Measurements from ENCODE around the gene LPIN3. TPM values are rescaled to one million over a fixed set of nuclear protein-coding genes. Genes with fewer than 3 reads are reported as not detected.

The LPIN3 gene
- total and polyA plus RNA-seq, 2 experiments from 2014 or later = 6.1 to 9.7 TPM

- H3K9me3 Mint-ChIP-seq = peaks cover 17% of the 10 kb centered on the region
- H3K27me3 ChIP-seq (ENCODE audit: insufficient read depth) = peaks cover 56% of the 10 kb centered on the region
- H3K4me3 Mint-ChIP-seq = peak overlapping the region; percentile 80
- H3K36me3 Mint-ChIP-seq (ENCODE audit: low read depth) = peaks cover 11% of the 10 kb centered on the region
- no peak overlapping the region for H3K27ac Mint-ChIP-seq
- peaks cover 36% of the 10 kb centered on the region for H3K27me3 Mint-ChIP-seq (ENCODE audit: insufficient read depth, low read depth, poor library complexity)
- H3K79me2 ChIP-seq (replicated peaks; ENCODE audit: insufficient read depth) = no peaks in the 10 kb centered on the region
- peaks cover 7% of the 10 kb centered on the region; the same call in 1 of the 2 replicates for H3F3A ChIP-seq (replicated peaks; ENCODE audit: low read depth)
- peaks cover 11% of the 10 kb centered on the region for H3K4me1 Mint-ChIP-seq
- TF ChIP-seq NANOG (IDR thresholded peaks at IDR 0.05; ENCODE audit: borderline replicate concordance) (no peak), ZNF331 (CRISPR knock-in tag; IDR thresholded peaks at IDR 0.05; ENCODE audit: low read depth) (no peak), JUNB (IDR thresholded peaks at IDR 0.05; ENCODE audit: unreplicated experiment) (no peak), REST (IDR thresholded peaks at IDR 0.05; ENCODE audit: unreplicated experiment) (no peak), POLR2AphosphoS5 (IDR thresholded peaks at IDR 0.05; ENCODE audit: low read depth) (no peak), ZNF114 (CRISPR knock-in tag; IDR thresholded peaks at IDR 0.05) (no peak), CTCF (conservative IDR thresholded peaks at IDR 0.05; ENCODE audit: low read depth in 2 of 2) (no peak), ETS1 (IDR thresholded peaks at IDR 0.05) (no peak), EZH2phosphoT487 (IDR thresholded peaks at IDR 0.05; ENCODE audit: unreplicated experiment) (no peak), STAT1 (IDR thresholded peaks at IDR 0.05; ENCODE audit: unreplicated experiment) (no peak), EZH2 (IDR thresholded peaks at IDR 0.05; ENCODE audit: low read depth, unreplicated experiment) (no peak), CREB1 (CRISPR knock-in tag; IDR thresholded peaks at IDR 0.05; ENCODE audit: low read depth) (no peak)
- TF ChIP-seq, protein P1, sequence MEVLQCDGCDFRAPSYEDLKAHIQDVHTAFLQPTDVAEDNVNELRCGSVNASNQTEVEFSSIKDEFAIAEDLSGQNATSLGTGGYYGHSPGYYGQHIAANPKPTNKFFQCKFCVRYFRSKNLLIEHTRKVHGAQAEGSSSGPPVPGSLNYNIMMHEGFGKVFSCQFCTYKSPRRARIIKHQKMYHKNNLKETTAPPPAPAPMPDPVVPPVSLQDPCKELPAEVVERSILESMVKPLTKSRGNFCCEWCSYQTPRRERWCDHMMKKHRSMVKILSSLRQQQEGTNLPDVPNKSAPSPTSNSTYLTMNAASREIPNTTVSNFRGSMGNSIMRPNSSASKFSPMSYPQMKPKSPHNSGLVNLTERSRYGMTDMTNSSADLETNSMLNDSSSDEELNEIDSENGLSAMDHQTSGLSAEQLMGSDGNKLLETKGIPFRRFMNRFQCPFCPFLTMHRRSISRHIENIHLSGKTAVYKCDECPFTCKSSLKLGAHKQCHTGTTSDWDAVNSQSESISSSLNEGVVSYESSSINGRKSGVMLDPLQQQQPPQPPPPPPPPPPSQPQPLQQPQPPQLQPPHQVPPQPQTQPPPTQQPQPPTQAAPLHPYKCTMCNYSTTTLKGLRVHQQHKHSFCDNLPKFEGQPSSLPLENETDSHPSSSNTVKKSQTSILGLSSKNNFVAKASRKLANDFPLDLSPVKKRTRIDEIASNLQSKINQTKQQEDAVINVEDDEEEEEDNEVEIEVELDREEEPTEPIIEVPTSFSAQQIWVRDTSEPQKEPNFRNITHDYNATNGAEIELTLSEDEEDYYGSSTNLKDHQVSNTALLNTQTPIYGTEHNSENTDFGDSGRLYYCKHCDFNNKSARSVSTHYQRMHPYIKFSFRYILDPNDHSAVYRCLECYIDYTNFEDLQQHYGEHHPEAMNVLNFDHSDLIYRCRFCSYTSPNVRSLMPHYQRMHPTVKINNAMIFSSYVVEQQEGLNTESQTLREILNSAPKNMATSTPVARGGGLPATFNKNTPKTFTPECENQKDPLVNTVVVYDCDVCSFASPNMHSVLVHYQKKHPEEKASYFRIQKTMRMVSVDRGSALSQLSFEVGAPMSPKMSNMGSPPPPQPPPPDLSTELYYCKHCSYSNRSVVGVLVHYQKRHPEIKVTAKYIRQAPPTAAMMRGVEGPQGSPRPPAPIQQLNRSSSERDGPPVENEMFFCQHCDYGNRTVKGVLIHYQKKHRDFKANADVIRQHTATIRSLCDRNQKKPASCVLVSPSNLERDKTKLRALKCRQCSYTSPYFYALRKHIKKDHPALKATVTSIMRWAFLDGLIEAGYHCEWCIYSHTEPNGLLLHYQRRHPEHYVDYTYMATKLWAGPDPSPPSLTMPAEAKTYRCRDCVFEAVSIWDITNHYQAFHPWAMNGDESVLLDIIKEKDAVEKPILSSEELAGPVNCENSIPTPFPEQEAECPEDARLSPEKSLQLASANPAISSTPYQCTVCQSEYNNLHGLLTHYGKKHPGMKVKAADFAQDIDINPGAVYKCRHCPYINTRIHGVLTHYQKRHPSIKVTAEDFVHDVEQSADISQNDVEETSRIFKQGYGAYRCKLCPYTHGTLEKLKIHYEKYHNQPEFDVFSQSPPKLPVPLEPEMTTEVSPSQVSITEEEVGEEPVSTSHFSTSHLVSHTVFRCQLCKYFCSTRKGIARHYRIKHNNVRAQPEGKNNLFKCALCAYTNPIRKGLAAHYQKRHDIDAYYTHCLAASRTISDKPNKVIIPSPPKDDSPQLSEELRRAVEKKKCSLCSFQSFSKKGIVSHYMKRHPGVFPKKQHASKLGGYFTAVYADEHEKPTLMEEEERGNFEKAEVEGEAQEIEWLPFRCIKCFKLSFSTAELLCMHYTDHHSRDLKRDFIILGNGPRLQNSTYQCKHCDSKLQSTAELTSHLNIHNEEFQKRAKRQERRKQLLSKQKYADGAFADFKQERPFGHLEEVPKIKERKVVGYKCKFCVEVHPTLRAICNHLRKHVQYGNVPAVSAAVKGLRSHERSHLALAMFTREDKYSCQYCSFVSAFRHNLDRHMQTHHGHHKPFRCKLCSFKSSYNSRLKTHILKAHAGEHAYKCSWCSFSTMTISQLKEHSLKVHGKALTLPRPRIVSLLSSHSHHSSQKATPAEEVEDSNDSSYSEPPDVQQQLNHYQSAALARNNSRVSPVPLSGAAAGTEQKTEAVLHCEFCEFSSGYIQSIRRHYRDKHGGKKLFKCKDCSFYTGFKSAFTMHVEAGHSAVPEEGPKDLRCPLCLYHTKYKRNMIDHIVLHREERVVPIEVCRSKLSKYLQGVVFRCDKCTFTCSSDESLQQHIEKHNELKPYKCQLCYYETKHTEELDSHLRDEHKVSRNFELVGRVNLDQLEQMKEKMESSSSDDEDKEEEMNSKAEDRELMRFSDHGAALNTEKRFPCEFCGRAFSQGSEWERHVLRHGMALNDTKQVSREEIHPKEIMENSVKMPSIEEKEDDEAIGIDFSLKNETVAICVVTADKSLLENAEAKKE (CRISPR knock-in tag; IDR thresholded peaks at IDR 0.05) = no peak
- H3K4me3 ChIP-seq = peak overlapping the region; percentile 76
- peaks cover 5% of the 10 kb centered on the region; the same call in 1 of the 2 replicates for H3K4me1 ChIP-seq (ENCODE audit: insufficient read depth)
- no peaks in the 10 kb centered on the region for H3K9me2 ChIP-seq (ENCODE audit: insufficient read depth)
- peak; percentile 45 for DNase-seq (ENCODE audit: low spot score)
- peak overlapping the region; percentile 98 for H2AFZ ChIP-seq
- peak overlapping the region; percentile 91 for H3K4me2 ChIP-seq
- peak; percentile 49 for ATAC-seq
- H3K27ac ChIP-seq (ENCODE audit: low read depth) = no peak overlapping the region
- H4K20me1 ChIP-seq (replicated peaks; ENCODE audit: insufficient read depth) = no peaks in the 10 kb centered on the region
- H3K36me3 ChIP-seq (ENCODE audit: insufficient read depth) = no peaks in the 10 kb centered on the region
Measured at GRCh38 chr20:41367393-41367695, 26.7 kb downstream of the LPIN3 start.
